GM18873 (cell line): ENCODE measurements around the gene HNRNPH1.

Experiments used
- ATAC-seq: cut with Tn5 transposase; IDR thresholded peaks from one replicate; pipeline ENCODE4 v1.9.1; 2021; ENCODE audit warnings: mild to moderate bottlenecking, moderate library complexity, moderate number of reproducible peaks; ENCODE audit not compliant: unreplicated experiment, low FRiP score

The HNRNPH1 gene

DNA sequence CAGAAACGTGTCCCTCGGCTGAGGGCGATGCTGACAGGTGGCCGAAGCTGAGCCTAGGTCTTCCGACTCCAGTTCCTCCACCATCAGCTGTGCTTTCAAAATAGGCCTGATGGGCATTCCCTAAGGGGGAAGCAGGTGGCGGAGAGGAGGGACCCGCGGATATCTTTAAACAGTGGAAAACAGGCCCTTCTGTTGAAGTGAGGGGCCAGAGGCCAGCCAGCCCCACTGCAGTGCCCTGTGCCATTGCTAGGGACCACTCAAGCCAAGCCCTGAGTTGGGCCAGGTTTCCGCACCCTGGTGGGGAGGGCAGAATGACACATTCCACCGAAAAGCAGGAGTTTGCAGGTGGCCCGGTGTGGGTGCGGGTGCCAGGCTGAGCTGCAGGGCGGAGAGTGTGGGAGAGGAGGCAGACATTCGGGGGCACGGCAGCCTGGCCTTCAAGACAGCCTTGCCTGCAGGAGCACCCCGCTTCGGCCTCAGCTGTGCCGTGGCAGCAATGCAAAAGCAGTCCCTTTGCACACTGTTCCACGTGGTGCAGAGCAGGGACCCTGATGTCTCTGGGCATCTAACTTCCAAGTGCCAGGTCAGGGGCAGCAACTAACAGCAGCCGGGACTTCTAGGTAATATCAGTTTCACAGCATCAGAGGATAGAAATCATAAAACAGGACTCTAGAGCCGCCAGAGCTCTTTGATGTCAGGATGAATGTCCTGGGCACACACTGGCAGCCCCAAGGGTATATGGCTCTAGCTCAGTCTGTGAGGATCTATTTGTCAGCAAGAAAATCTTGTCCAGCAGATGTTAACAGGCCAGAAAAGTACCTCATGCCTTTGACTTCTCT lies 17.2 kb downstream of the HNRNPH1 start:
- no peak for ATAC-seq

DNA sequence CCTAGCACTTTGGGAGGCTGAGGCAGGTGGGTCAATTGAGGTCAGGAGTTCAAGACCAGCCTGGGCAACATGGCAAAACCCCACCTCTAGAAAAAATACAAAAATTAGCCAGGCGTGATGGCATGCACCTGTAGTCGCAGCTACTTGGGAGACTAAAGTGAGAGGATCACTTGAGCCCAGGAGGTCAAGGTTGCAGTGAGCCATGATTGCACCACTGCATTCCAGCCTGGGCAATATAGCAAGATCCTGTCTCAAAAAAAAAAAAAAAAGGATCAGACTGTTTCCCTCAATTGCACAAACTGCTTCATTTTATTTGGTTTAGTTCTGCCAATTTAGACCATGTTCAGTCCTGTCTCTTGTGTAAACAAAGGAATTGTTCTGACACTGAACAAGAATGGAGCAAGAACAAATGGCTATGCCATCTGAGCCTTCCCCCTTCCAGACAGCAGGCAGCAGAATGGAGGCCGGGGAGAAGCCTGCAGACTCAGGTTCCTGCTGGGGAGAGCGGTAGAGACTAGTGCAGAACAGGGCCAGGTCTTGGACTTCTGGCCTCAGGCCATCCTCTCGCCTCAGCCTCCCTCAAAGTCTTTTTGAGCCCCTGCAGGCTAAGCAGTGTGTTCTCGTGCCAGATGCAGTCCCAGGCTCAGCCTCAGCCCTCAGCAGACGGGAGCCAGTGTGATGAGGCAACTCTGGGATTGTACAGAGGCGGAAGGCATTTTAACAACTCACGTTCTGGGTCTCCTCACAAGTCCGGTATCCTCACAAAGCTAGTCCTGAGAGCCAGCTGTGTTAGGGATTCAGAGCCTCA lies 18.2 kb downstream of the HNRNPH1 start:
- ATAC-seq = no peak

DNA sequence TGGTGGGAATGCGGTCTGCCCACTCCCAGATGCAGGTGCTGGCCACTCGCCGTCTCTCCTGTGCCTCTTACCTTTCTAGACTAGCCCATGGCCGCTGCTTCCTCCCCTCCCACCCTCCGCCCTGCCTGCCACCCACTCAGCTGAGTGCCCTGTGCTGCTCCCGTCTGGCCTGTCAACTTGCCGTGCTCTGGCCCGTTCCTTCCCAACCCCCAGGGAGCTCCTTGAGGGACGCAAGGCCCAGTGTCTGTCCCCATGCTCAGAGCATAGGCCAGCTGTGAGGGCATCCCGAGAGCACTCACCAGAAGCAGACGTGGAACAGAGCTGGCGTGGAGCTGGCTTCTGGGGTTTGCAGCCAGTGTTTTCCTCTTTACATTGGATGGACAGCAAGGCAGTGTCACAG lies 20.2 kb downstream of the HNRNPH1 start:
- no peak for ATAC-seq

GRCh38 chr5:179601871-179602625 lies 21.4 kb downstream of the HNRNPH1 start:
- ATAC-seq = no peak

DNA sequence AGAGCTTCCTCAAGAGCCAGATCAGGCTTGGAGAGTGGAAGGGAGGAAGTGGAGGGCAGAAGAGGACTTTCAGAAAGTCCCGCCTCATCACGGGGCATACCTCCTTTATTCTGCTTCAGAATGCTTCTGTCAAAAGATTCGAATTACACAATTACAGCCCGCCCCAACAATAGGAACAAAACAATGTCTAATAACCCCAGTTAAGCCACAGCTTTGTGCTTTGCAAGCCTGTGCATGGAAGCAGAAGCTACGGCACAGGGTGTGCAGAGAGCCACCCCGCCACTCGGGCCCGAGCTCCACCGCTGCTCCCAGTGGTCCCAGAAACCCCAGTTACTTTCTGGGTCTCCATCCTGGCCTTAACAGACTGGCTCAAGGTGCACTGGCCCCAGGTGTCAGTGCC lies 23.5 kb downstream of the HNRNPH1 start:
- ATAC-seq = no peak

DNA sequence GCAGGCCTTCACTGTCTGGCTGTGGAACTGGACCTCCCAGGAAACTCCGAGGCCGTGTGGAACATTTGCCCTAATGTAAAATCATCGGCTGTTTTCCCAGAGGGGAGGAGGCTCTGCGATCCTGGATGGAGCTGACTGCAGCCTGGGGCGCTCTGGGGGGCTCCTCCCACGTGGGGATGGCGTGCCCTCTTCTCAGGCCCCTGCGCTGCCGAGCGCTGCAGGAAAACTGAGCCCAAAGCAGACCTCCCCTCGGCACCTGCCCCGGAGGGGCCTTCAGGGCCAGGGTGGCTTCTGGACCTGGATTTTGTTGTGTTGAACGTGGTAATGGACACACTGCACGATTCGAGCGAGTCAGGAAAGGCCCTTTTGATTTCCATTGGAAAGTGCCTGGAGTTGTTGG lies 23.9 kb downstream of the HNRNPH1 start:
- no peak for ATAC-seq

- ATAC-seq = no peak
Observed at GRCh38 chr5:179599100-179599499, 24.4 kb downstream of the HNRNPH1 start.

DNA sequence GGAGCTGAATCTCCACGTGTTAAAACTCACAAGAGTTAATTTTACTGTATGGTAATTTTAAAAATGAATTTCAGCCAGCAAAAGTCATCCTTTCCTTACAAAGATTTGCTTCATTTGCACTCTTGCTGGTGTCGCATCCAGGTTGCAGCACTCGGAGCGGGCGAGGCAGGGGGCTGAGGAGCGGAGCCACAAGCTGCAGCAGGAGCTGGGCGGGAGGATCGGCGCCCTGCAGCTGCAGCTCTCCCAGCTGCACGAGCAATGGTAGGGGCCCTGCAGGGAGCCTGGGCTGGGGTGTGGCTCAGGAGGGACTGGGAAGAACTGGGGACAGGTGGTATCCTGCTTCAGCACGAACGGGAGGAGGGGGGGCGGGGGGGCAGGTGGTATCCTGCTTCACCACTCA lies 27.1 kb downstream of the HNRNPH1 start:
- no peak for ATAC-seq

- ATAC-seq = no peak
Observed at GRCh38 chr5:179595916-179596315, 27.6 kb downstream of the HNRNPH1 start.

DNA sequence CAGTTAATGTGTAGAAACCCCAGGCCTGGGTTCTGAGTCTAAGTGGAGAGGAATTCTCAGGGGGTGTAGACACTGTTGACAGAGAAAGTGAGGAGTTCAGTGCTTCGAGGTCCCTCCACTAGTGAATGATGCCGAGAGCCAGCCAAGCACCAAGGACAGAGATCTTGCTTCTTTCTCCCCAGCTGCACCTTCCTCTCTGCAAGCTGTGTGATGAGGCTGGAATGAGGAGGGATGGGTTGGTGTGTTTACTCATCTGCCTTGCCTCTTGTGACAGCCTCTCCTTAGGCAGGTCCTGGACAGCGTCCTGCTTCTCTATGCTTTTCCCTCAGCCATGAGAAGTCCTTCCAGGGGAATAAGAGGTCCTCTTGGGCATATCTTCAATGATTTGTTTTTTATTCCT lies 35.3 kb downstream of the HNRNPH1 start:
- no peak for ATAC-seq

DNA sequence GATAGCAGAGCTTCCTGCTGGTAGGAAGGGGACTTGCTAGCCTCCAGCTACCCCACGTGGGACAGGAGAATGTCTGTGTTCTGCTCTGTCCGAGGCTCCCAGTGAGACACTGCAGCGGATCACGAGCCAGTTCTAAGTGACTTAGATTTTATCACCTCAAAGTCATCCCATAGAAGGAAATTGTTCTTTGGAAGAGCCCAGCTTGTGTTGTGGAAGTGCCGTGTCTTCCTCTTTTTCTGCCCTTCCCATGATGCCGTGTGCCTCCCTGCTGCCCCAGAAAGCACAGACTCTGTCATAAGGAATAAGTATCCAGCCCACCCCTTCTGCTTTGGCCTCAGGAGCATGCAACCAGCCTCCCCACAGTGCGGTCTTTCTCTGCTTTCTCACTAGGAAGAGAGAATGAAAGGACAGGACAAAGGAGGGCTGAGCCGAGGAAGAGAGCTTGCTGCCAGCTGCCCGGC lies 37.5 kb downstream of the HNRNPH1 start:
- ATAC-seq = no peak

DNA sequence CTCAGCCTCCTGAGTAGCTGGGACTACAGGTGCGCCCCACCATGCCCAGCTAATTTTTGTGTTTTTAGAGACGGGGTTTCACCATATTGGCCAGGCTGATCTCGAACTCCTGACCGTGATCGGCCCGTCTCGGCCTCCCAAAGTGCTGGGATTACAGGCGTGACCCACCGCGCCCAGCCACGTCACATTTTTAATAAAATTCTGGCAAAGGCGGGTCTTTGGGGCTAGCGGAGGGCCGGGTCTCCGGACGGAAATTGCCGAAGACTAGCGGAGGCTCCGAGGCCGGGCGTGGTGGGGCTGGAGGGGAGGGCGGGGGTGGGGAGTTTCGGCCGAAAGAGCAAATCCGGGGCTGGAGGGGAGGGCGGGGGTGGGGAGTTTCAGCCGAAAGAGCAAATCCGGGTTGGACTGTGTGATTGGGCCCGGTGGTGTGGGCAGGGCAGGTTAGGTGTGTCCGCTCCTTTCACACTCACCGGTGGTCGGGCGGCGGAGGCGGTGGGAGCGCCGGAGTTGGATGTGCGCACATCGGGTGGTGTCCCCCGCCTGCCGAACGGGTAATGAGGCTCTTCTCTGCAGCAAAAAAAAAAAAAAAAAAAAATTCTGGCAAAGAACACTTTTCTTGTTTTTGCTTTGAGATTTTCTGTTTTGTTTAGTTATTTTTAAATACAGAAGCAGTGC lies 46.0 kb downstream of the HNRNPH1 start:
- ATAC-seq = no peak

GRCh38 chr5:179572386-179572785 lies 51.1 kb downstream of the HNRNPH1 start:
- no peak for ATAC-seq

- ATAC-seq = no peak
Observed at GRCh38 chr5:179568721-179569120, 54.8 kb downstream of the HNRNPH1 start.

GRCh38 chr5:179564526-179564925 lies 58.9 kb downstream of the HNRNPH1 start:
- no peak for ATAC-seq
